HL-60/S4 treated with phorbol 12-myristate 13-acetate at 8.2 ng/mL for 4 days and 3 days (cell line): ENCODE data around the gene CRACDL.
"Not testable (repeated sequence)": the region's sequence is repeated elsewhere in the genome, so short reads cannot be mapped to it uniquely, and the experiment has no call there.

Experiments used
- in situ Hi-C: fragments of 300-500 bp; cut with MboI; formaldehyde crosslinking; loops from 2 replicates; pipeline ENCODE4 v1.15.0; 2022; ENCODE audit warnings: low sequenced_read_pairs

CRACDL gene

DNA sequence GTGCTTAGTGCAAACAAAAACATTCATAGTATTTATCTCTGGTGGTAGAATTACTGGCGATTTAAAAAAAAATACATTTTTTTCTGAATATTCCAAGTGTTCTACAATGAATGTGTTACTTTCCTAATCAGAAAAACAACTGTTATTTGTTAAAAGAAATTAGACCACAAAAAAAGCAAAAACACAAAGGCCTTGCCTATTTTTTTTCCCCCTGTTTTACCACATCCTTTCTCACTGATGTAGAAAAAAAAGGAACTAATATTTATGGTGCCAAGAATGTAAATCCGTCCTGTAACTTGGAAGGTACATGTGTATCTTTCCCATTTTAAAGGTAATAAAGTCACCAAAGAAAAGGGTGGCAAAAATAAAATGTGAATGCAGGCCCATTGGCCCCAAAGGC lies 176.7 kb downstream of the CRACDL start:
- in situ Hi-C loops: no loop called here

DNA sequence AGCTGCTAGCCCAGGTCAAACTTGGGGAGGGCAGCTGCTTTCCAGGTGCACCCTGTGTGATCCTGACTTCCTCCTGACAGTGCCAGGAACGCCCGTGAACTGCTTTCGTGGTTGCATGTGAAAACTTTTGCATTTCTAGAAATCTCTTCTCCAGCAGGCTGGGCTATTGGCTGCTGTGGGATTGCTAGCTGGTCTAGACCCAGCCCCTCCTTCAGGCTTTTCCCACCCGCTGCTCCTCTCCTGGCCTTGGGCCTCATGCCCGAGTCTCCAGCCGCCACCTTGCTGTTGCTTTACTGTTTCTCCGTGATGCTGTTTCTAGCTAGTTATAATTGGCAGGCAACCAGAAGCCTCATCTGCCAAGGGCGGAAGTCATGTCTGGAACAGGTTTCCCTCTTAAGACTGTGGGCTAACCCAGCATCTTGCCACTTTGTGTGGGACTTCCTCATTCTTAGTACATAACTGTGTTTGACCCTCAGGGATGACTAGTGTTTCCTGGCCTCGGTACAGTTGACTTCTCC lies 178.1 kb downstream of the CRACDL start:
- in situ Hi-C loops: no loop called here

DNA sequence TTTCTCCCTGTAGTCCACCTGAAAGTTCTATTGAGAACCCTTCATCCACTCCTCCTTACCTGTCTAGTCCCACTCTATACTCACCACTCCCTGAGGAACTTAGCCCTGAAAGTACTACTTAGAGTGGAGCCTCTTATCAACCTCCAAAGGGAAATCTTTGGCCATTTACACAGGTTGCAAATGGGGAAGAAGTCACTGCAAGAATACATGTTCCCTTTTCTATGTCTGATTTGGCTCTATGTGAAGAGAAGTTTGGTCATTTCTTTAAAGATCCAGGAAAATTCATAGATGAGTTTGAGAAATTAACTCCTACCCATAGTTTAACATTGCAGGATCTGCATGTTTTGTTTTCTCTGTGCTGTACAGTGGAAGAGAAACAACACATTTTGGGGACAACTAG lies 182.2 kb downstream of the CRACDL start:
- in situ Hi-C loops: no loop called here

DNA sequence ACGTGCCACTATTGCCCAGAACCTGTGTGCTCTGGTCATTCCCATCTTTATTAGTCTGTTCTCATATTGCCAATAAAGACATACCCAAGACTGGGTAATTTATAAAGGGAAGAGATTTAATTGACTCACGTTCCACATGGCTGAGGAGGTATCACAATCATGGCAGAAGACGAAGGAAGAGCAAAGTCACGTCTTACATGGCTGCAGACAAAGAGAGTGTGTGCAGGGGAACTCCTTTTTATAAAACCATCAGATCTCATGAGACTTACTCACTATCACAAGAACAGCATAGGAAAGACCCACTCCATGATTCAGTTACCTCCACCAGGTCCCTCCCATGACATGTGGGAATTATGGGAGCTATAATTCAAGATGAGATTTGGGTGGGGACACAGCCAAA lies 183.3 kb downstream of the CRACDL start:
- in situ Hi-C loops: not testable (repeated sequence)

DNA sequence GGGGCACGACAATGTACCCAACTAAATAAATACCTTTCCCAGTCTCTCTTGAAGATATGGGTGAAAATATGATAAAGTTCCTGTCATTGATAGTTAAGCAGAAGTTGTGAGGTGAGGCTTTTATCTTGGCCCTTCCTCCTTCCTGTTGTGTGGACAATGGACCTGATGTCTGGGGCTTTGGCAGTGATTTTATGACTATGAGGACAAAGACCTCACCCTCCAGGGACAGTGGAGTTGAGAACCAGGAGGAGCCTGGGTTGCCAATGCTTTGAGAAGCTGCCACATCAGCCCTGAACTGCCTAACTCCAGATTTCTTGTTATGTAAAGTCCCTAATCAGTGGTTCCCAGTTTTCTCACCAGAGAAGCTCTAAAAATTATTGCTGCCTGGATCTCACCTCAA lies 184.3 kb downstream of the CRACDL start:
- in situ Hi-C loops: no loop called here

DNA sequence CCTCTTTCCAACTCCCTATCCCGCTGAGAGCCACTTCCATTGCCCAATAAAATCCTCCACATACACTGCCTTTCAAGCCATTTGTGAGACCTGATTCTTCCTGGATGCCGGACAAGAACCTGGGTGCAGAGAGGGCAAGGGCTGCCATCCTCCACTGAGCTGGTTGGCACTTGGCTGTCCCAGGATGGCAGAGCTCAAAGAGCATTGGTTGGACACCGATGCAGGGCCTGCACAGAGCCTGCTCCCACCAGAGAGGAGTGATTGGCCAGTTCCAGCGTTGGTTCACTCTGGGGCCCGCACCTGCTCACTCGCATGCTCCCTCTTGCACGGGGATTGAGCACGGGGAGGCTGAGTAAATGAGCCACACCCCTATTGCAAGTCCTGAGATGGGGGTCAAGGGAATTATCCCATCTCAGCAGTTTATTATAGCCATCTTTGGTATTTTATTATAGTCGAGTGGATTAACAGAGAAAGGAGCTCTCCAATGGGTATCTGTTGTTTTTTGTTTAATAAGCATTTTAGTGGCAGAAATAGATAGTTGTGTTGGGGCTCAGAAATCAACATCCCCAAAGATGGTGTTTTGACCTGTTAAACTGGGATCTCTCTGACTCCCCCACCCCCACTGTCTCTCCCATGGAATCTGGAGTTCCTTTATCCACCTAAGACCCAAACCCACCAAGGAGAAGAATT lies 185.3 kb downstream of the CRACDL start:
- in situ Hi-C loops: no loop called here

DNA sequence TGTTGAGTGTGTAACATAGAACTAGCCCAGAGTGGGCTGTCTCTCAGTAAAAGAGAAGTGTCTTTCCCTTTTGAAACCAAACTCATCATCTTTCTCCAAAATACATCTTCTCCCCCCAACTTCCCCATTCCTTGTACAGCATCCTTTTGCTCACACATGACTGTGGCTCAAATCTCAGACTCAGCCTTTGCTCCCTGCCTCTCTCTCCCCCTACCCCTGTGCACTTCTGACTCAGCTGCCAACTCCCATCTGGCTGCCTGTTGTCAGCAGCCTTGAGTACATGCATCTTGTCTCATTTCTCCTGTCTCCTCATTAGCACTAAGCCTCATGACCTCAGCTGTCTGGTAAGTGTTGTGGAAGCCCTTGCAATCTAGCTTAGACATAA lies 187.0 kb downstream of the CRACDL start:
- in situ Hi-C loops: no loop called here

DNA sequence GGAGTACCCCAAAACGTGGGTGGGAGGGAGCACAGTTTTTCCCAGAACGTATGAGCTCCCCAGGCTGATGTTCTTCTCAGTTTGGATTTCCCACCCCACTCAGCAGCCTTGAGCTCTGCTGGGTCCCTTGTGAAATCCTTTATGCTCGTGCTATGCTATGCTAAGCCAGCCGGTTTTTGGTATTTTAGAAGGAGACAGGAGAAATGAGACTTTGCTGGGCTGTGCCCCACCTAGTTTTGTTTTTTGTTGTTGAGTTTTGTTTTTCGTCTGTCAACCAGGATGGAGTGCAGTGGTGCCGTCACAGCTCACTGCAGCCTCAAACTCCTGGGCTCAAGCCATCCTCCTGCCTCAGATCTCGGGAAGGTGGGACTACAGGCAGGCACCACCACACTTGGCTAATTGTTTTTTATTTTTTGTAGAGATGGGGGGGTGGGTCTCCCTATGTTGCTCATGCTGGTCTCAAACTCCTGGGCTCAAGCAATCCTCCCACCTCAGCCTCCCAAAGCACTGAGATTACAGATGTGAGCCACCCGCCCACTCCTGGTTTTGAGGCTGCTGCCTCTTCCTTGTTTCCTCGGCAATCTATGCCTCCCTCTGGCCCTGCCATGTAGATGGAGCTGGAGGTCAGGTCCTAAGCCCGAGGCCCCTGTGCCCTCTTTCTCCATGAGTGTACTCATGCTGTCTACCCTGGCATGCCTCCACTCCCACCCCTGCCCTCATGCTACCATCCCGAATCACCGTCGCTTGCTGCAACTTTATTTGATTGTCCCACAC lies 187.5 kb downstream of the CRACDL start:
- in situ Hi-C loops: no loop called here

DNA sequence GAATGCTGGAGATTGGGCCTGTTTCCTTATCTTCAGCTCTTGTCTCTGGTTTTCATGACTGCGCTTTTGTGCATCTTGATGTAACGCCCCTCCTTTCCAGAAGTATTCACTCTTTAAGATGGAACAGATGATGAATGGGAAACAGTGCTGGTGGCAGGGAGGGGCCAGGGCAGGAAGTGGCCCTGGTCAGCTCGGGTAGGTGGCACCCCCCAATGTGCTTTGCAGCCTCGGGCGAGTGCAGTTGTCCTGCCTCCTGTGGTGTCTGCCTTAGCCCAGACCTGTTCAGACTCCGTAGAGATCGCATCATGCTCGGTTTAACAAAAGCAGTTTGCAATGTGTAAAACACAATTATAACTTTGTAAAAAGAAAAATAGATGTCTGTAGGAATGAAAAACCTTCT lies 188.1 kb downstream of the CRACDL start:
- in situ Hi-C loops: no loop called here

DNA sequence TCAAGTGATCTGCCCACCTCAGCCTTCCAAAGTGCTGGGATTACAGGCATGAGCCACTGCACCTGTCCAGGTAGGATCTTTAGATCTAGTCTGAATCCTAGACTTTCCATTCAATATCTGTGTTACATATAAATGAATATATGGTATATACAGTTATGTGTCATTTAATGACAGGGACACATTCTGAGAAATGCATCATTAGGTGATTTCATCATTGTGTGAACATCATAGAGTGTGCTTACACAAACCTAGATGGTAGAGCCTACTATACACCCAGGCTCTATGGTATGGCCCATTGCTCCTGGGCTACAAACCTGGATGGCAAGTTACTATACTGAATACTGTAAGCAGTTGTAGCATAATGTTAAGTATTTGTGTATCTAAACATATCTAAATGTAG lies 189.6 kb downstream of the CRACDL start:
- in situ Hi-C loops: no loop called here

DNA sequence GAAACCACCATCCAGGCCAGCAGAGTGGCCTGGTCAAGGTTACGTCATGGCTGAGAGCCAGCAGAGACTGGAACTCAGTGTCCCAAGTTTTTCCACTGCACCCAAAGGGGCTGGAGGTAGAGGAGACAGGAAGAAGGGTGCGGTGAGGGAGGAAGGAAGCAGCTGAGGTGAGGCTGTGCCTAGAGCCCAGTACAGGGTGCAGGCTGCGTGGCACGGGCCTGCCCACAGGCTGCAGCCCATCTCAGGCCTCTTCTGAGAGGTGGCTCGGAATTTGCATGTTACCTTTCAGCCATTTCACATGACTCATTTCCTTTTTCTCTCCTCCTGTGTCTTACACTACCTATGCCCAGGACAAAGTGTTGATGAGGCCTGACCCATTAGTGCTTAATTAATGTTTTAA lies 191.4 kb downstream of the CRACDL start:
- in situ Hi-C loops: no loop called here
